Neural progenitor cell (in vitro differentiated cells): ENCODE measurements around the gene CTNNA3. TPM values are rescaled to one million over a fixed set of nuclear protein-coding genes. Genes with fewer than 3 reads are reported as not detected.
"Not testable (repeated sequence)": the region's sequence is repeated elsewhere in the genome, so short reads cannot be mapped to it uniquely, and the experiment has no call there.

Experiments
- DNase-seq: peaks from one replicate; pipeline ENCODE4 v3.0.0-alpha.2; 2016; ENCODE audit warnings: low spot score
- H2AFZ ChIP-seq: fragments of 200-600 bp; sonication (generic); replicated peaks from 2 replicates; pipeline ENCODE4 v1.6.1; 2016; ENCODE audit warnings: antibody characterized with exemption
- H3F3A ChIP-seq: fragments of 200-600 bp; sonication (generic); 2 replicates; pipeline ENCODE4 v1.6.1; 2016; ENCODE audit warnings: antibody characterized with exemption, low read depth
- H3K27ac ChIP-seq: fragments of 200-600 bp; sonication (generic); 2 replicates; pipeline ENCODE4 v1.5.1; 2016; ENCODE audit warnings: mild to moderate bottlenecking
- H3K27me3 ChIP-seq: fragments of 200-600 bp; sonication (generic); 2 replicates; pipeline ENCODE4 v1.6.1; 2016; ENCODE audit warnings: mild to moderate bottlenecking, moderate library complexity
- H3K36me3 ChIP-seq: fragments of 200-600 bp; sonication (generic); 2 replicates; pipeline ENCODE4 v1.5.1; 2016
- H3K4me1 ChIP-seq: fragments of 200-600 bp; sonication (generic); 2 replicates; pipeline ENCODE4 v1.6.1; 2016; ENCODE audit warnings: mixed run types
- H3K4me2 ChIP-seq: fragments of 200-600 bp; sonication (generic); 2 replicates; pipeline ENCODE4 v1.6.1; 2016
- H3K4me3 ChIP-seq: fragments of 200-600 bp; sonication (generic); 2 replicates; pipeline ENCODE4 v1.5.1; 2016
- H3K79me2 ChIP-seq: fragments of 200-600 bp; sonication (generic); 2 replicates; pipeline ENCODE4 v1.6.1; 2016; ENCODE audit warnings: low read depth
- H3K9ac ChIP-seq: fragments of 200-600 bp; sonication (generic); 2 replicates; pipeline ENCODE4 v1.6.1; 2016
- H3K9me3 ChIP-seq: fragments of 200-600 bp; sonication (generic); 2 replicates; pipeline ENCODE4 v1.5.1; 2016; ENCODE audit warnings: low read depth
- H4K20me1 ChIP-seq: fragments of 200-600 bp; sonication (generic); 2 replicates; pipeline ENCODE4 v1.6.1; 2016; ENCODE audit warnings: low read depth
- H3K27ac Mint-ChIP-seq: 3 replicates; pipeline ENCODE4 v1.8.0; 2021; ENCODE audit warnings: mixed read lengths
- H3K27me3 Mint-ChIP-seq: 2 replicates; pipeline ENCODE4 v1.8.0; 2022; ENCODE audit warnings: low read depth, mild to moderate bottlenecking, inconsistent platforms, moderate library complexity, mixed read lengths; ENCODE audit not compliant: insufficient read depth
- H3K36me3 Mint-ChIP-seq: 3 replicates; pipeline ENCODE4 v1.8.0; 2021; ENCODE audit warnings: mixed read lengths
- H3K4me1 Mint-ChIP-seq: 3 replicates; pipeline ENCODE4 v1.8.0; 2021; ENCODE audit warnings: mixed read lengths
- H3K4me3 Mint-ChIP-seq: 3 replicates; pipeline ENCODE4 v1.8.0; 2021; ENCODE audit warnings: mild to moderate bottlenecking, moderate library complexity, mixed read lengths
- H3K9me3 Mint-ChIP-seq: 3 replicates; pipeline ENCODE4 v1.8.0; 2020; ENCODE audit warnings: mixed read lengths
- CTCF ChIP-seq: fragments of 200-600 bp; sonication (generic); IDR thresholded peaks from 2 replicates; pipeline ENCODE4 v1.5.1; 2017; ENCODE audit warnings: antibody characterized with exemption, mild to moderate bottlenecking
- EZH2 ChIP-seq: fragments of 200-600 bp; sonication (generic); IDR thresholded peaks from 2 replicates; pipeline ENCODE4 v1.6.1; 2017; ENCODE audit warnings: antibody characterized with exemption, mild to moderate bottlenecking, moderate library complexity
- EZH2phosphoT487 ChIP-seq: fragments of 200-600 bp; sonication (generic); IDR thresholded peaks from 2 replicates; pipeline ENCODE4 v1.6.1; 2017; ENCODE audit warnings: antibody characterized with exemption
- total RNA-seq: library from RNA; depleted of rRNA; stranded (reverse); fragments of >200 nt; gene quantifications from 2 replicates; pipeline ENCODE4 v1.2.3, GENCODE V29; 2015; ENCODE audit warnings: low replicate concordance

CTNNA3 gene
- total RNA-seq, 1 donor from 2014 or later: 12.9 TPM

GRCh38 chr10:67571503-67571902 lies 124.5 kb downstream of the CTNNA3 start:
- H3K27ac Mint-ChIP-seq: peak overlapping the region; percentile 55
- Histone ChIP-seq H3K9ac (no peak overlapping the region), H3K27me3 (no peaks in the 10 kb centered on the region), H3K9me3 (no peaks in the 10 kb centered on the region), H3K4me3 (no peak overlapping the region), H3K27ac (no peak overlapping the region), H3K36me3 (no peaks in the 10 kb centered on the region), H3K4me1 (no peaks in the 10 kb centered on the region), H3F3A (no peaks in the 10 kb centered on the region), H4K20me1 (no peaks in the 10 kb centered on the region), H3K79me2 (no peaks in the 10 kb centered on the region), H2AFZ (no peak overlapping the region), H3K4me2 (no peak overlapping the region)
- no peaks in the 10 kb centered on the region for H3K9me3 Mint-ChIP-seq
- H3K36me3 Mint-ChIP-seq: no peaks in the 10 kb centered on the region
- H3K4me1 Mint-ChIP-seq: peaks cover 3% of the 10 kb centered on the region
- no peak for TF ChIP-seq CTCF
- TF ChIP-seq EZH2: no peak
- no peak for TF ChIP-seq EZH2phosphoT487
- H3K4me3 Mint-ChIP-seq: no peak overlapping the region
- no peaks in the 10 kb centered on the region for H3K27me3 Mint-ChIP-seq
- no peak for DNase-seq

GRCh38 chr10:67558311-67558710 lies 137.7 kb downstream of the CTNNA3 start:
- H3K4me1 ChIP-seq, H3K4me2 ChIP-seq, H3K27ac ChIP-seq, H2AFZ ChIP-seq, H3K4me3 Mint-ChIP-seq, H3K27me3 ChIP-seq, H3K27ac Mint-ChIP-seq, H3K27me3 Mint-ChIP-seq, H4K20me1 ChIP-seq, DNase-seq, H3K79me2 ChIP-seq, H3K4me1 Mint-ChIP-seq, H3K9ac ChIP-seq, H3K36me3 ChIP-seq, H3K36me3 Mint-ChIP-seq, H3K4me3 ChIP-seq, H3F3A ChIP-seq, H3K9me3 ChIP-seq: not testable (repeated sequence)
- H3K9me3 Mint-ChIP-seq: peaks cover 20% of the 10 kb centered on the region

GRCh38 chr10:67553254-67553653 lies 142.7 kb downstream of the CTNNA3 start:
- Histone ChIP-seq H3K27ac (no peak overlapping the region), H3K9ac (no peak overlapping the region), H3K4me1 (no peaks in the 10 kb centered on the region), H4K20me1 (no peaks in the 10 kb centered on the region), H3K4me2 (no peak overlapping the region), H3F3A (no peaks in the 10 kb centered on the region), H3K36me3 (no peaks in the 10 kb centered on the region), H3K79me2 (no peaks in the 10 kb centered on the region), H3K27me3 (no peaks in the 10 kb centered on the region), H3K9me3 (no peaks in the 10 kb centered on the region), H3K4me3 (no peak overlapping the region), H2AFZ (no peak overlapping the region)
- peaks cover 2% of the 10 kb centered on the region for H3K27me3 Mint-ChIP-seq
- no peak overlapping the region for H3K27ac Mint-ChIP-seq
- no peak overlapping the region for H3K4me3 Mint-ChIP-seq
- H3K9me3 Mint-ChIP-seq: peaks cover 3% of the 10 kb centered on the region
- DNase-seq: no peak
- H3K36me3 Mint-ChIP-seq: no peaks in the 10 kb centered on the region
- H3K4me1 Mint-ChIP-seq: no peaks in the 10 kb centered on the region
- TF ChIP-seq EZH2phosphoT487 (no peak), EZH2 (no peak), CTCF (no peak)

GRCh38 chr10:67550838-67551402 lies 145.1 kb downstream of the CTNNA3 start:
- Mint-ChIP-seq H3K4me1 (no peaks in the 10 kb centered on the region), H3K4me3 (no peak overlapping the region), H3K27me3 (peaks cover 2% of the 10 kb centered on the region), H3K36me3 (no peaks in the 10 kb centered on the region), H3K9me3 (peaks cover 3% of the 10 kb centered on the region), H3K27ac (no peak overlapping the region)
- Histone ChIP-seq H3K4me3 (no peak overlapping the region), H3K4me2 (no peak overlapping the region), H3K9ac (no peak overlapping the region), H3K36me3 (no peaks in the 10 kb centered on the region), H3F3A (no peaks in the 10 kb centered on the region), H3K79me2 (no peaks in the 10 kb centered on the region), H4K20me1 (no peaks in the 10 kb centered on the region), H3K4me1 (no peaks in the 10 kb centered on the region), H3K27me3 (no peaks in the 10 kb centered on the region), H3K9me3 (no peaks in the 10 kb centered on the region), H2AFZ (no peak overlapping the region), H3K27ac (no peak overlapping the region)
- TF ChIP-seq CTCF (no peak), EZH2phosphoT487 (no peak), EZH2 (no peak)
- no peak for DNase-seq
